ENCODE data around the gene EIF2A.

DNA sequence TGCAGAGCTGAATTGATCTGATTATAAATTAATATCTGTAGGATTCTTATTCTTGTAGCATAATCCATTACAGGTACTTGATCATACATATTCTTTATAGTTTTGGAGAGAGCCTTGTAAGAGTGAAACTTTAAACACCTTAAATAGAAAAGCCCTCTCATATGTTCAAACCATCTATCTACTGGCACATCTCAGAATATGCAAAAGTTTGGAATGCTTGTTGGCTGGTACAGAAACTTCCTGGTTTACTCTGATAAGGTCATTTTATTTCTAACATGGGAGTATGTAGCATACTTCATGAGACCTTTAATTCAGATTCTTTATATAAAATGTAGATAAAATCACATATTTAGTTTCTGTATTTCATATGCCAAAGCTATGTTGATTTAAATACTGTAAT lies 34.6 kb downstream of the EIF2A start:
- TF ChIP-seq, protein P1, sequence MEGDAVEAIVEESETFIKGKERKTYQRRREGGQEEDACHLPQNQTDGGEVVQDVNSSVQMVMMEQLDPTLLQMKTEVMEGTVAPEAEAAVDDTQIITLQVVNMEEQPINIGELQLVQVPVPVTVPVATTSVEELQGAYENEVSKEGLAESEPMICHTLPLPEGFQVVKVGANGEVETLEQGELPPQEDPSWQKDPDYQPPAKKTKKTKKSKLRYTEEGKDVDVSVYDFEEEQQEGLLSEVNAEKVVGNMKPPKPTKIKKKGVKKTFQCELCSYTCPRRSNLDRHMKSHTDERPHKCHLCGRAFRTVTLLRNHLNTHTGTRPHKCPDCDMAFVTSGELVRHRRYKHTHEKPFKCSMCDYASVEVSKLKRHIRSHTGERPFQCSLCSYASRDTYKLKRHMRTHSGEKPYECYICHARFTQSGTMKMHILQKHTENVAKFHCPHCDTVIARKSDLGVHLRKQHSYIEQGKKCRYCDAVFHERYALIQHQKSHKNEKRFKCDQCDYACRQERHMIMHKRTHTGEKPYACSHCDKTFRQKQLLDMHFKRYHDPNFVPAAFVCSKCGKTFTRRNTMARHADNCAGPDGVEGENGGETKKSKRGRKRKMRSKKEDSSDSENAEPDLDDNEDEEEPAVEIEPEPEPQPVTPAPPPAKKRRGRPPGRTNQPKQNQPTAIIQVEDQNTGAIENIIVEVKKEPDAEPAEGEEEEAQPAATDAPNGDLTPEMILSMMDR (IDR thresholded peaks at IDR 0.05) = no peak
- no peak for TF ChIP-seq POLR2A (IDR thresholded peaks at IDR 0.05)

Data from vagina (tissue), 2 donors.